TTC549 (cell line): Measurements from ENCODE around the gene ANKH.

Experiments used
- FAIRE-seq: peaks from 2 replicates; lab custom pipeline; 2012; peaks lifted over from hg19 to GRCh38; lab: Jason Lieb, UNC

The ANKH gene

DNA sequence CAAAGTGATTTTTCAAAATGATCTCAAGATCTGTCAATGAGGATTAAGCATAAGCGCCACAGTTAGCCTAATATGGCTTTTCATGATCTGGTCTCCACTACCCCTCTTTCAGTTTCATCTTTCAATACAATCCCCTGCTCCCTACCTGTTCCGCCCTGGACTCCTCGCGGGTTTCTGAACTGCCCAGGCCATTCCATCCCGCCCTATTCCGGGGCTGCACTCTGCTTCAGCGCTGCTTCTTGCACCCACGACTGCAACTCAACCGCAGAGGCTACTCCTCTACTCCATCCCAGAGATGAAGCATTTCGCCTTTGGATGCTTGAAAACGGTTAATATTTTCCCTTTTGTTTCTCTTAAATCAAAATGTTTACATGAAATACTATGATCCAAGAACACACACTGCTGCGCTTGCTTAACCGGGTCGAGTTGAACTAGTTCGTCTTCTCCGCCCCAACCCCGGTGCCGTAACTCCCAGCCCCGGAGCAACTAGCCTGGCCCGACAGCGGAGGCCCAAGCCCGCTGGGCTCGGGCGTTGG, 207.8 kb downstream of the ANKH start:
- no peak for FAIRE-seq

DNA sequence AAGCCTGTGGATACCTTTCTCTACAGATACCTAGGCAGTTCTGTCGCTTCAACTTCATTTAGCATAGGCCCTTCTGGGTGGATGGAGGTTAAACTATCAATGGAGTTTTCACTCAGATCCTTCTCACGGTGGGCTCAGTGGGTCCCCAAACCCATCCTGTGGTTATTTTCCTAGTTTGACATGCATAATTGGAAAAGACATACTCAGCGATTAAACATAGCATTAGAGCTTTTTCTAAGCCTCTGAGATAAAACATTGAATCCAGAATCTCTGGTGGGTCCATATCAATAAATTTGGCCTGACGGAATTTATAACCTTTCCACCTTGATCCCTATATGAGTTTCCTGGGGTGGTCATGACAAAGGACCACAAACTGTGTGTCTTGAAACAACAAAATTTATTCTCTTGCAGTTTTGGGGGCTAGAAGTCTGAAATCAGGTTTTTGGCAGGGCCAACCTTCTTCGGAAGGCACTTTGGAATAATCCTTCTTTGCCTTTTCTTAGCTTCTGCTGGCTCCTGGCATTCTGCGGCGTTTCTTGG, 208.8 kb downstream of the ANKH start:
- FAIRE-seq: no peak

DNA sequence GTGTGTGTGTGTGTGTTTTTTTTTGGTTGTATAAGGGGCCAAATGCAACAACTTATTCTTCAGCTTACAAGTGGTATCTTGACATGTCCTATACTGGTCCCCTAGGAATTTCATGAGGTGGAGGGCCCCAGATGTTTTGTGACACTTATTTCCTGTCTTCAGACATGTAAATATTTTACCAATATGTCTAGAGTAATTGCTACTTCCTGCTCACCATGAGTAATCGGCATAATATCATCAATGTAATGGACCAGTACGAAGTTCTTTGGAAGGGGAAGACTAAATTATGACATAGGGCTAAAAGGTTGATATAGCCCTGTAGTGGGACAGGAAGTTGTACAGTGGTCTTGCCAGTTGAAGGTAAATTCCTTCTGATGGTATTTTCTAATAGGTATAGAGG, 210.7 kb downstream of the ANKH start:
- FAIRE-seq: no peak

DNA sequence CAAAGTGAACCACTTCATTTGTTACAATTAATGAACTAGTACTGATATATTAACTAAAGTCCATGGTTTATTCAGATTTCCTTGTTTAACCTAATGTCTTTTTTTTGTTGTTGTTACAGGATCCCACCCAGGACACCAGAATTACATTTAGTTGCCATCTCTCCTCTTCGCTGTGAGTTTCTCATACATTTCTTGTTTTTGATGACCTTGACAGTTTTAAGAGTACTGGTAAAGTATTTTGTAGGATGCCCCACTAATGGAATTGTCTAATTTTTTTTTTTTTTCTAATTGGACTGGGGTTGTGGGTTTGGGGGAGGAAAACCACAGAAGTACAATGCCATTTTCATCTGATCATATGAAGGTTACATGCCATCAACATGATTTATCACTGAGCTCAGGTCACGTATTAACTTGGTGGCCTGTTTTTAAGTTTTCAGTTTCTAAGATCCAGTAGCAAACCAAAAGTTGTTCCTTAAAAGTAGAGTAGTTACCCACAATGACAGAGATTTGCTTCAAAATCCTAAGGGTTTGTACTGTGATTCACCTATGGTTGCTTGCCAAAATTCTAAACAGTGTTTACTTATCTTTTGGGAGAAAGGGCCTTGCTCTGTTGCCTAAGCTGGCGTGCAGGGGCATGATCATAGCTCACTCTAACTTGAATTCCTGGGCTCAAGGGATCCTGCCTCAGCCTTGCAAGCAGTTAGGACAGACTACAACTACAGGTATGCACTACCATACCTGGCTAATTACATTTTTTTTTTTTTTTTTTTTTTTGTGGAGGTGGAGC, 211.6 kb downstream of the ANKH start:
- FAIRE-seq: no peak

DNA sequence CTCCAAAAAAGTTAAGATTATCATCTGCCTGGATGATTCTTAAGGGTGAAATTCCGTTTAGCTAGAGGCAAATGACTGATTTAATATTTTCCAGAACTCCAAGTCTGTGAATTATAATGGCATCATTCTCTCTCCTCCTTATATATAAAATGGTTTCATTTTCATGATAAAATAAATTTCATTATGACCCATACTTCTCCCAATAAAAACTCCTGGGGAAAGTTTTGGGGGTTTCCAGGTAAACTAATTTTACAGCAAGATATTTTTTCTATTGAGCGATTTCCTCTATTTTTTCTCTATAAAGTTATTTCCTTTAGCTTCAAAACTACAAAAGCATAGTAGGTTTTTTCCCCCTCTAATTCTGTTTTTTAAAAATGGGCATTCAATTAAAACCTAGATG, 214.7 kb downstream of the ANKH start:
- no peak for FAIRE-seq

DNA sequence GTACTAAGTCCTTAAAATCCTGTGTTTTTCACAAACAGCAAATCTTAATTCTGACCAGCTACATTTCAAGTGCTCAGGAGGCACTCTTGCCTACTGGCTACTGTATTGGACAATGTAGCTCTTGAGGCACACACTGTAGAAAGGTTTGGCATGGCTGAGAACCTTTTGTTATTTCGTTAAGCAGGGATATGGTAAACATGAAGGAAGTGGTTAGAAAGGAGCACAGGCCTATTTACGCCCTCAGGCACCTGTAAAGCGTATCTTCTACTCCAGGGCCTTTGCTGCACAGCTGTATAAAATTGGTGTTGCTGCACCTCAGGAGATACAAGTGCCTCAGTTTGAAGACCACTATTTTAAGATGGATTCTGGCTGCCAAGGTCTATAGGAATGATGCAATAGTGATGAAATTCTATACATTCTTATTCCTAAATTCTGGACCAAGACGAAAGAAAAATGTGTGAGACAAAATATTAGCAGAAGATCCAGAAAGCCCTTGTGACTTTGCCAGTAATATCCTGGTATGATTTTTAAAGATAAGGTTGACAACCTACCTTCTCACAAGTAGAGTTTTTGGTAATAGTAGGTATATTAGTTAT, 216.3 kb downstream of the ANKH start:
- FAIRE-seq: no peak
